Activated T-helper 1 cell treated with Interleukin-2 at 50 U/mL for 16 hours (primary cell): ENCODE data around the gene LATS2.
"Not testable (repeated sequence)": the region's sequence is repeated elsewhere in the genome, so short reads cannot be mapped to it uniquely, and the experiment has no call there.

Experiments used
- DNase-seq: peaks from one replicate; pipeline ENCODE4 v3.0.0-alpha.2; 2020; ENCODE audit warnings: low read depth

LATS2 gene

GRCh38 chr13:20991741-20992520 is 69.5 kb downstream of the LATS2 start:
- no peak for DNase-seq

GRCh38 chr13:20990910-20991525 is 70.4 kb downstream of the LATS2 start:
- no peak for DNase-seq

GRCh38 chr13:20989656-20990321 is 71.6 kb downstream of the LATS2 start:
- DNase-seq = no peak

GRCh38 chr13:20988909-20989655 is 72.3 kb downstream of the LATS2 start:
- no peak for DNase-seq

GRCh38 chr13:20988033-20988908 is 73.1 kb downstream of the LATS2 start:
- no peak for DNase-seq

GRCh38 chr13:20987599-20987998 is 73.8 kb downstream of the LATS2 start:
- no peak for DNase-seq

GRCh38 chr13:20984879-20985278 is 76.5 kb downstream of the LATS2 start:
- DNase-seq = no peak

- no peak for DNase-seq
These were observed 78.0 kb downstream of the LATS2 start for GRCh38 chr13:20983386-20983785.

GRCh38 chr13:20981370-20982095 is 79.9 kb downstream of the LATS2 start:
- no peak for DNase-seq

- no peak for DNase-seq
These were observed 80.5 kb downstream of the LATS2 start for GRCh38 chr13:20980899-20981298.

GRCh38 chr13:20980430-20980829 is 81.0 kb downstream of the LATS2 start:
- no peak for DNase-seq

- DNase-seq = no peak
These were observed 84.0 kb downstream of the LATS2 start for GRCh38 chr13:20977394-20977793.

GRCh38 chr13:20974981-20975585 is 86.3 kb downstream of the LATS2 start:
- DNase-seq = no peak

GRCh38 chr13:20973886-20974425 is 87.4 kb downstream of the LATS2 start:
- no peak for DNase-seq

GRCh38 chr13:20972731-20973130 is 88.7 kb downstream of the LATS2 start:
- DNase-seq = no peak

- no peak for DNase-seq
These were observed 92.2 kb downstream of the LATS2 start for GRCh38 chr13:20969182-20969581.

- no peak for DNase-seq
These were observed 92.6 kb downstream of the LATS2 start for GRCh38 chr13:20968745-20969144.

GRCh38 chr13:20967340-20967739 is 94.0 kb downstream of the LATS2 start:
- no peak for DNase-seq

GRCh38 chr13:20964904-20965303 is 96.5 kb downstream of the LATS2 start:
- DNase-seq = no peak

- not testable (repeated sequence) for DNase-seq
These were observed 99.7 kb downstream of the LATS2 start for GRCh38 chr13:20961663-20962062.
